Measurements from ENCODE around the gene NPHS1. TPM values are rescaled to one million over a fixed set of nuclear protein-coding genes. Genes with fewer than 3 reads are reported as not detected.

The NPHS1 gene
- total RNA-seq, 4 donors from 2014 or later = not detected

GRCh38 chr19:35791814-35792279 is 60.5 kb downstream of the NPHS1 start:
- TF ChIP-seq CTCF (IDR thresholded peaks at IDR 0.05) = no peak
- TF ChIP-seq EP300 (IDR thresholded peaks at IDR 0.05) = no peak
- TF ChIP-seq POLR2A (IDR thresholded peaks at IDR 0.05; ENCODE audit: low read depth) = no peak
- TF ChIP-seq POLR2AphosphoS5 (IDR thresholded peaks at IDR 0.05) = no peak
- Histone ChIP-seq H3K9me3 (no peaks in the 10 kb centered on the region), H3K27me3 (peaks cover 0 to 32% (median 0%) of the 10 kb centered on the region in 4 donors), H3K27ac (replicated peaks in 1 of 4) (no peak overlapping the region), H3K36me3 (peaks cover 0 to 3% (median 0%) of the 10 kb centered on the region in 4 donors), H3K4me1 (peaks cover 0 to under 1% (median 0%) of the 10 kb centered on the region in 4 donors), H3K4me3 (no peak overlapping the region)
- intact Hi-C loops (cut with DNase I) = no loop called here
- WGBS = no CpG with 5 or more reads among the region's 9 CpGs
- DNase-seq (ENCODE audit: extremely low spot score) = no peak

- Histone ChIP-seq H3K36me3 (peaks cover 0 to 7% (median under 1%) of the 10 kb centered on the region in 4 donors), H3K9me3 (no peaks in the 10 kb centered on the region), H3K27ac (replicated peaks in 1 of 4) (no peak overlapping the region), H3K27me3 (peaks cover 0 to 26% (median 0%) of the 10 kb centered on the region in 4 donors), H3K4me3 (no peak overlapping the region), H3K4me1 (no peaks in the 10 kb centered on the region)
- no peak for TF ChIP-seq CTCF (IDR thresholded peaks at IDR 0.05)
- no peak for TF ChIP-seq EP300 (IDR thresholded peaks at IDR 0.05)
- no peak for TF ChIP-seq POLR2A (IDR thresholded peaks at IDR 0.05; ENCODE audit: low read depth)
- TF ChIP-seq POLR2AphosphoS5 (IDR thresholded peaks at IDR 0.05) = no peak
- intact Hi-C loops (cut with DNase I) = no loop called here
- 62% methylated on average over 9 of the region's 20 CpGs for WGBS
- no peak for DNase-seq (ENCODE audit: extremely low spot score)
These were observed 61.1 kb downstream of the NPHS1 start for GRCh38 chr19:35790981-35791813.

DNA sequence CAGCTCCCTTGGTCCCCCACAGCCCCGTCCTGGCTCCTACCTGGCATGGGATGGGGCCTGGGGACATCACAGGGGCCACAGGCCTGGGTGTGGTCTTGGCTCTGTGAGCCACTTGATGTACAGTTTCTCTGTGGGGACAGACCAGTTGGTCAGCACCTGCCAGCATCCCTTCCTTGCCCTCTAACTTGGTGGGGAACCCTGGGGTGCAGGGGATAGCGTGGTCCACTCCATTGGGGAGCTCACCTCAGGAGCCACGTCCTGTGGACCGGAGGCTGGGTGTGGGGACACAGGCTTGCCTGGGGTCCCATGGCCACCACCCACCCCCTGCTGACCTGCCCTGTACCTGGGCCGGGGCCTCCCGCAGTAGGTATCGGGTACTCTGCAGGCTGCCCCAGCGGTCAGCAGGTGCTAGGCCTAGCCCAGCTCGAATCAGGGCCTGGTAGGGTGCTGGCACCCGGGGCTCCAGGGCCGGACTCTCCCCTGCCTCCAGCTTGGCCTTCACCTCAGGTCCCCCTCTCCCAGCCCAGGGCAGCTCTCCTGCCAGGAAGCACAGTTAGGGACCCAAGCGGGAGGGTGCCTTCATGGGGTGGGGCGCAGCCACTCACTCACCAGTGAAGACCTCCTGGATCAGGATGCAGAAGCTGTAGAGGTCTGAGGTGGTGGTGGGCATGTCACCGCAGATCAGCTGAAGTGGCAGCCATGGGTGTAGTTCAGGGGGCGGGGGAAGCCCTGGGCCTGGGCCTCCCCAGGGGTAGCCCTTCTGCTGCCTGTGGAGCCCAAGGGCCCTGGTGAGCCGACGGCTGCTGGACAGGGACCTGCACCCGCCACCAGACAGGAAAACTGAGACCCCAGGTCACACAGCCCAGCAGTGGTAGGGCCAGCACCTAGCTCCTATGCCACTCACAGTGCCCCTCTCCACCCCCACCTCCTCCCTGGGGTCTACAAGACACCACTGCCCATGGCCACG is 62.0 kb downstream of the NPHS1 start:
- Histone ChIP-seq H3K27me3 (peaks cover 0 to 17% (median 0%) of the 10 kb centered on the region in 4 donors), H3K4me3 (no peak overlapping the region), H3K36me3 (peaks cover 0 to 17% (median 6%) of the 10 kb centered on the region in 4 donors), H3K4me1 (no peaks in the 10 kb centered on the region), H3K27ac (replicated peaks in 1 of 4) (no peak overlapping the region), H3K9me3 (no peaks in the 10 kb centered on the region)
- TF ChIP-seq POLR2AphosphoS5 (IDR thresholded peaks at IDR 0.05) (no peak), EP300 (IDR thresholded peaks at IDR 0.05) (no peak), POLR2A (IDR thresholded peaks at IDR 0.05; ENCODE audit: low read depth) (no peak), CTCF (IDR thresholded peaks at IDR 0.05) (no peak)
- 77% methylated on average over 9 of the region's 19 CpGs for WGBS
- DNase-seq (ENCODE audit: extremely low spot score) = no peak
- intact Hi-C loops (cut with DNase I) = loop anchor here (10.0 kb wide), 1 partner anchor 65 kb away; the partner anchor contains the start of genes KIRREL2 and NPHS1

- intact Hi-C loops (cut with DNase I) = loop anchor here (10.0 kb wide), 1 partner anchor 65 kb away; the partner anchor contains the start of genes KIRREL2 and NPHS1
- 83% methylated on average over 4 of the region's 11 CpGs for WGBS
- DNase-seq (ENCODE audit: extremely low spot score) = no peak
- H3K27me3 ChIP-seq = peaks cover 0 to 15% (median 0%) of the 10 kb centered on the region in 4 donors
- H3K27ac ChIP-seq (replicated peaks in 1 of 4) = no peak overlapping the region
- no peaks in the 10 kb centered on the region for H3K4me1 ChIP-seq
- peaks cover 0 to 25% (median 9%) of the 10 kb centered on the region in 4 donors for H3K36me3 ChIP-seq
- no peak overlapping the region for H3K4me3 ChIP-seq
- no peaks in the 10 kb centered on the region for H3K9me3 ChIP-seq
- TF ChIP-seq EP300 (IDR thresholded peaks at IDR 0.05) (no peak), CTCF (IDR thresholded peaks at IDR 0.05) (no peak), POLR2AphosphoS5 (IDR thresholded peaks at IDR 0.05) (no peak), POLR2A (IDR thresholded peaks at IDR 0.05; ENCODE audit: low read depth) (no peak)
These were observed 62.9 kb downstream of the NPHS1 start for GRCh38 chr19:35789195-35789977.
